Stimulated activated CD8-positive, alpha-beta memory T cell treated with anti-CD3 and anti-CD28 coated beads, Interleukin-4, amount 100 ng/mL, for 24 hours (primary cell): ENCODE results near the gene FBXW12.
"Not testable (repeated sequence)": the region's sequence is repeated elsewhere in the genome, so short reads cannot be mapped to it uniquely, and the experiment has no call there.

Source experiments
- DNase-seq: peaks from one replicate; pipeline ENCODE4 v3.0.0-alpha.2; 2020; ENCODE audit warnings: low read depth

FBXW12 gene, protein sequence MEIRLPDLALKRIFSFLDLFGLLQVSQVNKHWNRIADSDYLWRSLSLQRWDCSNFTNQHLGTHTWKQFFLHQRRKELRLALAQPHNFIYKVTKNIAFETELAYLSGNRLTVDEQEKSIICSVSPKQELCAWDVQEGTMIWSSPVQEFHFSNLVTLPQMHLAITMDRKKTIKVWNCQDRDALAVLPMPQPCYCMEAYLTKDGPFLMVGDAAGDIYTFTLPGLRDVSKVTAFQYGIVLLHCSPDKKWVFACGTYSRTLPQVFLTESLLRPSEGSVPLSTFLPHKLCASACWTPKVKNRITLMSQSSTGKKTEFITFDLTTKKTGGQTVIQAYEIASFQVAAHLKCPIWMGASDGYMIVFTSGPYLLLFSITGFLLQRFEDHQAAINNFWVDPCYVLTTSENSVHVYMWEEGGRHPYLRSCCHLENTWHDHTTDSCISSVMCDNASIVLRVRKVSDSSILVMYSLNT

DNA sequence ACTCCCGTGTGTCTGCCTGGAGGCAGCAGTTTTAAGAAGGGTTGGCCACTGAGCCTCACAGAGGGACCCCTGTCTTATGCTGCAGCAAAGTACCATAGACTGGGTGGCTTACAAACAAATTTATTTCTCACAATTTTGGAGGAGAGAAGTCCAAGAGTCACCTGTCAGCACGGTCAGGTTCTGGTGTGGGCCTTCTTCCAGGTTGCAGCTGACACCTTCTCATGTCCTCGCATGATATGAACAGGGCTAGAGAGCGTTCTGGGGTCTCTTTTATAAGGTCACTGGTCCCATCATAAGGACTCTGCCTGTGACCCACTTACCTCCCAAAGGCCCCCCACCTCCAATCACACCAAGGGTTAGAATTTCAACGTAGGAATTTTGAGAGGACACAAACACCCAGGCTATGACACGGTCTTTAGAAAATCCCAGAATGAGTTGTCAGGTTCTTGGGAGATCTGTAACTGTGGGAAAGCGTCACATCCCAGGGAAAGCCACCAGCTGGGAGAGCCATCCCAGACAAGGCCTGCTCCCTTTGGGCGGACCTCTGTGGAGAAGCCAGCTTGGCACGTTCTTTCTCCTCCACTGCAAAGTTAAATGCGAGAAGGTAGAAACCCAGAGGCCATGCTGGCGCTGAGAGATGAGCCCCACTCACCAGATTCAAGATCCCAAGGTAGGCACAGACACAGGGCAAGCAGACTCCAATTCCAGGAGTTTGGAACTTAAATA, at the start of gene FBXW12:
Gene FBXW12, plus strand, starts transcription at position 569 of the 726 bp plus-strand sequence. CDS start 549 bp downstream, outside the sequence.
- no peak for DNase-seq

DNA sequence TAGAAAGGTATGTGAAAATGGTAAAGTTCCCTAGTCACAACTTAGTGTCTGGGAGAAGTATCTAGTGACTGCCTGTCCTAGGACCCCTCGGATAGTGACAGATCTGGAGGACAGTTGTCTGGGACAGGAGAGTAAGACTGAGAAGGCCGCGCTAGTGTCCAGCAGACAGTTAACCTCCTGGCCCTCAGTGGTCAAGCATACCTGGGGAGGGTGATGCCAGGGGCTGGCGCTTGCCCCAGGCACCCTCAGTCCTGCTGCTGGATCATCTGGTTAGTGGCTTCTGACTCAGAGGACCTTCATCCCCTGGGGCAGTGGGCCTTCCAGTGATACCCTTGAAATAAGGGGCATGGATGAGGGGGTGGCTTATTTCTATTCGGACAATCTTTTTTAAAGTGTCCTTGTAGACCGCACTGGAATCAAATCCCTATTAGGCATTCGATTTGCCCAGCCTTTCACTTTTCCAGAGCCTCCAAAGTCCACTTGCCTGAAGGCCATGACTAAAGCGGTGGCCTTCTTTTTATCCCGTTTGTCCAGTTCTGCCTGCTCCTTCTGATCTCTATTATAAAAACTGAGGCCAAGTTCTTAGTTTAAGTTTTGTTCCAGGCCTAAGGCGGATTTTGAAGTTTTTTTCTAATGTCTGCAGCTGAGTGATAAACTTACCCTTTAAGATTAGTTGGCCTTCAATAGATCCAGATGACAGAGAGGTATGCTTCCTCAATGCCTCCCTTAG, 40.1 kb upstream of the FBXW12 start:
- not testable (repeated sequence) for DNase-seq

DNA sequence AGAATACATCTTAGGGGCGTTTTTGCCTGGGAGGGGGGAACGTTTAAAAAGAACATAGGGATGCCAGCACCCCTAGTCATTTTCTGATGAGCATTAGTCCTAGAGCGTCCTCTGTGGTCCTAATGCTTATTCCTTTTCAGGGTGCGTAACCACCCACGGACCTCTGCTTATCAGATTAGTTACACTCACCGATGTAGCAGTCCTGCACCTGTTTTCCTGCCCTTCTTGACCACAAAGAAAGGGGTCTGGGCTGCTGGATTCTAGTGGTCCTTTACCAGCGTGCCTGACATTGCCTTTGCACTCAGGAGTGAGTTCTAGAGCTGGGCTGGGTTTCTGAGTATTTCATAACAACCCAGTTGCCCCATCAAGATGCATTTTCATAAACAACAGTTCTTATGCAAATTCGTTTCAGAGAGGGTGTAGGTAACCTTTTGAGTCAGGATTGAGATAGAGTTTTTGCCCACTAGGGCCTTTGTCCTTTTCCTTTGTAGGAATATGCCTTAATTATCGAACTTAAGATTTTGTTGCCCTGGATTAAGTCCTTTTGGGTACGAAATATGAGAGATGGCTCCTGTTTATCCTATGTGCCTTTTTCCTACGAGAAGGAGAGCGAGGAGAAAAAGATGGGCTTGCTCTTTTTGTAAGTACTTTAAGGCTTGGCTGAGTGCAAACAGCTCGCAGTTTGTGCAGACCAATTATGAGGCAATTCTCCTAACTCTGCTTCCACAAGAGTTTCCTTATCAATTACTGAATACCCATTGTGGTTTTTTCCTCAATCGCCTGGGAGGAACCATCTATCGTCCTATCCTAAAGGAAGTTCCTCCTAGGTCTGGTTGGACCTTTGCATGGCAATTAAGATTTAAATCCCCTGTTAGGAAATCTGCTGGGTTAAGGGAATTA, 38.4 kb upstream of the FBXW12 start, which contains the start of gene SPINK8:
Gene SPINK8, minus strand, starts transcription at position 316 of the 900 bp plus-strand sequence. CDS start 5,320 bp downstream, outside the sequence.
- not testable (repeated sequence) for DNase-seq

DNA sequence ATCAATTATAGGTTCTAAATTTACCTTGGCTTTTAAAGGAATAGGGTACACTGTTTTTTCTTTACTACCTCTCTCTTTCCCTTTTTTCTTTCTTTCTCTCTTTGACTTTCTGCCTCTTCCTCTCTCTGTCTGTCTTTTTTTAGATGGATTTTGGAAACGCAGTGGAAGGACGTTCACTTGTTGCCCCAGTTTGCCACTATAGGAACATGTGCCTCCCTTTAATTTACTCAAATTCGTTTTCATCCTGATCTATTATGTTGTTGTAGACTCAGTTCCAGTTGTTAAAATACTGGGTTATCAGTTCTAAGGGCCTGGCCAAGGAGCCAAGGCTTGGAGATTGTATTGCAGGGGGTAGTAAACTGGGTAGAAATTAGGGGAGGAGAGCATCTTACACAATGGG, 37.4 kb upstream of the FBXW12 start:
- DNase-seq = no peak

DNA sequence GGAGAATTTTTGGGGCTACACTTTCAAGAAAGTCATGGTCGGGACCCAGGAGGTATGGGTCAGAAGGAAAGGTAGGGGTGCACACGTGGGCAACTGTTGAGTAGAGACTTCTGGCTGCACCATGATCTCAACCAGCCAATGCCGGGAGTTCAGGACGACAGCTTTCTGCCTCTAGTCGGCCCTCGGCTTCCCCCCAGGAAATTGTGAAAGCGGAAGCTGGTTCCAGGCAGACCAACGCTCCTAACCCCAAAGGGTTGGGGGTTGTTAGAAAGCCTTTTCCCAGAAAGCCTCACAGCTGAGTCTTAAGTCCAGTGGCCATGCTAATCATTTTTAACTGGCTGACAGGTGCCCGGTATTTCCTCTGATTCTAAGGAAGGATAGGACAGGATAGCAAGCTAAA, 36.7 kb upstream of the FBXW12 start:
- DNase-seq = not testable (repeated sequence)

DNA sequence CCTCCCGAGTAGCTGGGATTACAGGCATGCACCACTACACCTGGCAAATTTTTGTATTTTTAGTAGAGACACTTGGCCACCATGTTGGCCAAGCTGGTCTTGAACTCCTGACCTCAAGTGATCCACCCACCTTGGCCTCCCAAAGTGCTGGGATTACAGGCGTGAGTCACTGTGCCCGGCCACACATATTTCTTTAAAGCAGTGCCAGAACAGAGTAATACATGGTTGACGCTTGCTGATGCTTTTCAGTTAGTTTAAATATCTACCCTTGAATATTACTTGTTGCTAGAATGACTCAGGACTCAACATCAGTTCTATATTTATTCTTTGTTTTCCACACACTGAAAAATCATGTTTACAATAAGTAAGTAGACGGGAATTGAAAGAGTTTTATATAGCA, 34.5 kb upstream of the FBXW12 start:
- DNase-seq = not testable (repeated sequence)

DNA sequence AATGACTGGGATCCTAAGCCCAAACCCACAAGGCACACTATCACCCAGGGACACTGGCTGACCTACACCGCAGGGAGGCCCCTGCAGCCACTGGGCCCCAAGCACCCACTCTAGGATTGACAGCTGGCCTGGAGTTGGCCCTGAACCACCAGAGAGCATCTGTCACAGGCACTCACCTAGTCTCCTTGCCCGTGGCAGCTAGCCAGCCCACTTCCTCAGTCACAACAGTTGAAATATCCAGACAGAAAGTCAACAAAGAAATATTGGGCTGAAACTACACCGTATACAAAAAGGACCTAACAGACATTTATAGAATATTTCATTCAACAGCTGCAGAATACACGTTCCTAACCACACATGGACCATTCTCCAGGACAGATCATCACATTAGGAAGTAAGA, 33.4 kb upstream of the FBXW12 start:
- no peak for DNase-seq

DNA sequence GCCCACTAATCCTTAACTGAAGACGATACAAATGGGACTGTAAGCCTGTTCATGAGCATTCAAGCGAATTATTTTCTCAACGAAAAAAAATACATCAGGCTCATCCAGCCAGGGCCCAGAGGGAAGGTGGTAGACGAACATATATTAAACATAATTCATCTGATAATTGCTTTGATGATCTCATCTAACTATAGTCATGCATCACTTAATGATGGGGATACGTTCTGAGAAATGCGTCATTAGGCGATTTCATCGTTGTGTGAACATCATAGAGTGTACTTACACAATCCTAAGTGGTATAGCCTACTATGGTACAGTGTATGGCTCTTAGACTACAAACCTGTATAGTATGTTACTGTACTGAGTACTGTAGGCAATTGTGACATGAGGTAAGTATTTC, 28.6 kb upstream of the FBXW12 start:
- no peak for DNase-seq

DNA sequence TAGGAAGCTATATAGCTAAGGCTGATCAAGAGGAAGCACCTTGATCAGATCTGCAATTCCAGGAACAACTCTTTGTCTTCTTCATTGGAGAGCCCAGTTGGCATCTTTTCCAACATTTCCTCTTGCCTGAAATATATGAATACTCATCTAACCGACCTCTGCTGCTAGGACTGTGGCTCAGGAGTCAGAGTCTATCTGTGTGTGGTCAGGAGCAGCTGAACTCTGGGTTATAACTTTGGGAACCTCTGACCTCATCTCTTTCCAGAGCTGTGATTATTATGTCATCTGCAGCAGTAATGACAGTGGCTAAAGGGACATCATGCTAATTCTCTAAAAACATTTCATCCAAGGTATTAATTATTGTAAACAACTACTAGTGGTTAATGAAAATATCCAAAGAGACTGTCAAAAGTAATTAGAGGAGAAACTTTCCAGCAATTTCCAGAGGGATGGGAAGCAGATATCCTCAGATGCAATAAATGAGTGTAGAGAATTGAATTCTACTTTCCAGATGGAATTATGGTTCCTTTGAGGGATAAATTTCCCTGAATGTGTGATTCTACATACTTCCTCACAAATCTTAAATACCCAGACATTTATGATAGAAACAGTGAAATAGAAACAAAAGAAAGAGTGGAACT, 27.0 kb upstream of the FBXW12 start:
- no peak for DNase-seq

DNA sequence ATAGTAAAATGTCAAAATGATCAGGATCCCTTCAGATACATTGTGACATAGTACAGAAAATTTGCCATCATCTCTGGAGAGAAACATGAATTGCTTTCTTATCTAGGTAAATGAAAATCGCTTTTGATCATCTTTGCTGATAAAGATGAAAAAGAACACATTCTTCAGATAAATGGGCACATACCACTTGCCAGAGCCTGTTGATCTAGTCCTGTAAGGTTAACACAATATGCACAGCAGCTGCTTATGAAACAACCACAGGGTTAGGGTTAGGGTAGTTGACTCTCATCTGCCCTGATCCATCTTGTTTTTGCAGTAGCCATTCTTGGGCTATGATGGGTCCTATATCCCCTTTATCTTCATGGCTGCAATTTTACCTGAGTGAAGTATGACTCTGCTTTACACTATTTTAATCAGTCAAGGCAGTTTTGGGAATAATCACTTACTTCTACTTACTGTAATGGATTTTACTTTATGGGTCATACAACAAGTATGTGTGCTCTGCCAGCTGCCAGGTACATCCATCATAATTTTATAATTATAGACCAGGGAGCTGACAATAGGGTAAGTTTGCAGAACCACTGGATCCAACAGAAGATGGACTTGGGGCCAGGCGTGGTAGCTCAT, 26.0 kb upstream of the FBXW12 start:
- DNase-seq = no peak

DNA sequence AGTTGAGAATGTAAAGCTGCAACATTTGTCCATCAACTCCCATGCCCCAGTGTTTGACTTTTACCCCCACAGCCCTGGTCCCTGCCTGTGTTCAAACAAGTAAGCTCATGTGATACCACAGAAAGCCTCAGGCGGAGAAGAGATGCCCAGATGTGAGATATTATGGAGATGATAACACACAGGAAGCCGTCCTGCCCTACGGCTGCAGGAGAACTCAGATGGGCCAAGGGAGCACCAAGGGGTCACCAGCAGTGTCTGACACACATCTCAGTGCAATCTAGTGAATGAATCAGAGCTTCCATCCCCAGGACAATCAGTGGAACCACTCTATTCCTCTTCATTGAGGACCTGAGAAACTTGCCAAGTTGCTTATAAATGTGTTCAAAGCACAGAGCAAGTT, 24.5 kb upstream of the FBXW12 start:
- no peak for DNase-seq

DNA sequence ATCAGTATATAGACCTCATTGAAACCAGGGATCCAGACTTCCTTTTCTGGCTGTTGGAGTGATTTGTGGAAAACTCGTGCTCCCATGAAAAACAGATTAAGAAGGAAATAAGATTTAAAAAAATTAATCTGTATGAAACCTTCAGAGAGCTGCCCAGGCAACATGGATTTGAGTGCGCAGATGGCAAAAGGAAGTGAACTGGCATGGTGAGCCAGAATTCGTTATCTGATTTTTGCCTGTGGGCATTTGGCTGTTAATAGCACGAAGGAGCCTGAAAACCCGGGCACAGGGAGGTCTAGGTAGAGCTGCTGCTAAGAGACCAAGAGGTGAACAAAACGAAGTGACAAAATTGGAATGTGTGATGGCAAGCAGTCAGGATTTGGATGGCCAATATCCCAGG, 19.5 kb upstream of the FBXW12 start:
- DNase-seq = no peak

DNA sequence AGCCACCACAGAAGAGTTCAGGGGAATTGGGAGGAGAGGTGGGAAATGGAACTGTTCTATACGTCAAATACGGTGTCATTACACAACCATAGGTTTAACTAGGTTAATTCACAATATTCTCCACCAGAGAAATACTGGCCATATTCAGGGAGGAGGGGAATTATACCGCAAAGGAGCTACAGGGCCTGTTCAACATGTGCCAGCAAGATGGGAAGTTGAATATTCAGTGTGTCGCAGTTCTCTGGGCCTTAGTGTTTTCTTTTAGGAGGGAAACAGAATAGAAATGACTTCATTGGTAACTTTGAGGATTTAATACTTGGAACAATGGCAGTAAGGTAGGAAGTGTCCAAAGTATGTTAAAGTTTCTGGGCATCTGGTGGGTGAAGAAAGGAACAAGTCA, 18.0 kb upstream of the FBXW12 start:
- DNase-seq = no peak

DNA sequence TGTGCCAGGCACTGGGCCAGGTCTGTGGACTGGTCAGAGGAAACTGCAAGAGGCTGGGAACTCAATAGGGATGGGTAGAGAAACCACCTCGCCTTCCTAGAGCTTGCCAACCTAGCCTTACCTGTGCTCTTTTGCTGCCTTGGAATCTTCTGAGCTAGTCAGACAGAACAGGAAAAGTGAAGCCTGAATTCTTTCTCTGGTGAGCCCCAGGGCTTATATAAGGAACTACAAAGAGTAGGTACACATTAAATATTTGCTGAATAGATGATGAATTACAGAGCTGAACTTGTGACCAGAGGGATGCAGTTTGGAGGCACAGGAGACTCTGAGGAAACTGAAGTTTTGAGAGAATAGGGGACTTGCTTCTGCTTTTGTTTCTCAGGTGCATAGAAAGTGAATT, 15.6 kb upstream of the FBXW12 start:
- DNase-seq = no peak

DNA sequence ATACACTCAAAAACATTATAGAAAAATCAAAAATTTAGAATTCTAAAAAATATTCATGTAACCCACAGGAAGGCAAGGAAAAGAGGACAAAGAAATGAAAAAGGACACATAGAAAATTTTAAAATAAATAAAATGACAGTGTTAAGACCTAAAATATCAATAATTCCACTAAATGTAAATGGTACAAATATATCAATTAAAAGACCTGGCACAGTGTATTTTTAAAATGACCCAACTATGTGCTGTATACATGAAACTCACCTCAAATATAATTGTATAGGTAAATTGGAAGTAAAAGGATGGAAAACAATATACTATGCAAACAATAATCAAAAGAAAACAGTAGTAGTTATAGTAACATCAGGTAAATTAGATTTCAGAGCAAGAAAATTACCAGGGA, 10.1 kb upstream of the FBXW12 start:
- no peak for DNase-seq

DNA sequence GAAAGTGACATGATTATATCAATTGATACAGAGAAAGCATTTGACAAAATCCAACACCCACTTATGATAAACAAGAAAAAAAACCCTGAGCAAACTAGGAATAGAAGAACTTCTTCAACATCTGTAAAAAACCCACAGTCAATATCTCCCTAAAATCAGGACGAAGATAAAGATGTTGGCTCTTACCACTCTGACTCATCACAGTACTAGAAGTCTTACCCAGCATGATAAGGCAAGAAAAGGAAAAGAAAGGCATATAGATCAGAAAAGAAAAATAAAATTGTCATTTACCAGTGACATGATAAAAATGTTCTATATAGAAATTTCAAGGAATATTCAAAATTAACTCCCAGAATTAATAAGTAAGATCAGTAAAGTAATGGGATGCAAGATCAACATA, 7.2 kb upstream of the FBXW12 start:
- no peak for DNase-seq

DNA sequence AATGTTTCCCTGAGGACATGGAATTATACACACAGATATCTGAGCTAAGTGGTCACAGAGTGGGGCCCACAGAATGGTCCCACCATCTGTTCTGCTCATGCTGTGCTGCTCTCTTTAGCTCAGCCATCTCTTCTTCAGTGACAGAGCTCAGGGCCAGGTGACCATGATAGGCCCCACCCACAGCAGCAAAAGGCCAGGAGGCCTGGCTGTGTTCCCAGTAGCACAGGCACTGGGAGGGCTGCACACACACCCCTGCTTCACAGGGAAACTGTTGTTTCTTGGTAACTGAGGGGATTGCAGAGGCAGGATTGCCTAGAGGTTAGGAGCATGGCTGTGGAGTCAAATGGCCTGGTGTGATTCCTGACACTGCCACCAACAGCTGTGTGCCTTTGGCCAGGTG, 4.8 kb upstream of the FBXW12 start:
- no peak for DNase-seq

DNA sequence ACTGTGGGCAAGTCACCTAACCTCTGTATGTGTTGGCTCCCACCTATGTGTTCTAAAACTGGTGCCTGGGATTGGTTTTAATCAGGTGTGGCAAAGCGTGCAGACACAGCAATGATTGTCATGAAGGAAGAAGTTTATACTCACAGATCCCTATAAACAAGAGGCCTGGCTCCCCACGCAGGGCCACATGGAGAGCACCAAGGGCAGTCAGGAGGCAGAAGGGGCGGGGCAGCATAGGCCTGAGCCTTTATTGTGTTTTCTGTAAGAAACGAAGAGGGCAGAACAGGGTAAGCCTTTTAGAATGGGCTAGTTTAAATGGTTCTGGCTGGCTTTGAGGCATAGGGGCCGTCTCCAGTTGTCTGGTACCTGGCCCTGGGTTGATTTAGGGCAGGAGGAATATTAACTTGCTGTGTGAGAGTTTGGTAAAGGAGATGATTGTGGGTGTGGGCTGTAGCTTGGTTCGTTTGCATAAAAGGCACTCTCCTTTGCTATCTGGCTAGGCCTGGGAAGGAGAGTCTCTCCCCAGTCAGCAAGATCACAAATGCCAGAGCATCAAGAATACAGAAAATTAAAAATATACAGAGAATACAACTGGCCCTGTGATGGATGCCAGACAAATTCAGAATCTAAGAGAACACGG, 2.2 kb upstream of the FBXW12 start:
- no peak for DNase-seq

DNA sequence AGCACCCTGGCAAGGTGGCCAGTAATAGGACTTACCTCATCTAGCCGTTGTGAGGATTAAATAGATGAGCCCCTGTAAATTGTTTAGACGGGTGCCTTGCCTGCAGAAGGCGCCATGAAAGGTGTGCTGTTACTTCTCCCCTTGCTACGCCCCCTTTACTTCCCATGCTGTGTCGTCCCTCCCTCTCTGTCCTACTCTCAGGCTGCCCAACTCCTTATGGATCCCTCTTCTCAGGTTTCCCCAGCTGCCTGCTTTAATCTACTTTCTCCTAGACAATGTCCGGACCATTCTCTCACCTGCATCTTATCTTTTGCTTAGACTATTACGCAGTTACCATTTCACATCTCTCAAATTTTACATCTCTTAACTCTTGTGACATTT, 1.7 kb upstream of the FBXW12 start:
- no peak for DNase-seq

DNA sequence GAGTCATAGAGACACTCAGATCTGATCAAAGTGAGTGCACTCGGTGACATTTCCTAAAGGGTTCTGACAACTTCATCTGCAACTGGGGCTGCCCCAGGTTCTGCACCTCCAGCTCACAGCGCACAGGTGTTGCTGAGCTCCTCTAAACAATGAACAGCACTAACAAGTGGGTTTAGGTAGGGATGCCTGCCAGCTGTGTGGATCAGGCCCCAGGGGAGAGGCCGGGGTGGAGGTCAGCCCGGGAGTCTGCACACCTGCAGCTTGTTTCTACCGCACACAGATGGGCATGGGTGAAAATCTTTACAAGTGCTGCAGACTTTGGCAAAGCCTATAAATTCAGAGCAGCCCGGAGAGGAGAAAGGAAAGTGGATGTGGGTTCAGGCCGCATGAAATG, 355 bp downstream of the FBXW12 start:
- DNase-seq = no peak
